ENCODE measurements around the gene EDA.

GRCh38 chrX:69597399-69597798 lies 18.5 kb upstream of the EDA start:
- TF ChIP-seq CTCF (IDR thresholded peaks at IDR 0.05) (no peak), EZH2 (IDR thresholded peaks at IDR 0.05; ENCODE audit: borderline replicate concordance, insufficient read depth, low read depth, low read length, poor library complexity, severe bottlenecking) (no peak)
